ENCODE measurements around the gene ACE.

GRCh38 chr17:63454915-63455314, 21.9 kb upstream of the ACE start:
- no peak for TF ChIP-seq POLR2AphosphoS5 (IDR thresholded peaks at IDR 0.05)
- TF ChIP-seq CTCF (IDR thresholded peaks at IDR 0.05) = no peak
- no peak for TF ChIP-seq POLR2A (IDR thresholded peaks at IDR 0.05)
- no peak for TF ChIP-seq EP300 (IDR thresholded peaks at IDR 0.05)
